ENCODE data around the gene ANKHD1. TPM values are rescaled to one million over a fixed set of nuclear protein-coding genes. Genes with fewer than 3 reads are reported as not detected.
A peak's percentile ranks its signal among the peaks of the same experiment; 100 is the strongest.

The ANKHD1 gene
- total and polyA plus RNA-seq, 2 of the 8 experiments (the other 6 are each of a cell fraction or from before 2014, with no cell fraction given), result 69.9 to 108 TPM

- H3K4ac ChIP-seq (replicated peaks; ENCODE audit: insufficient read length, low read depth, low read length), result no peak overlapping the region
- H3K4me2 ChIP-seq (ENCODE audit: insufficient read depth in 1 of 2, low read depth in 2 of 2, low read length in 2 of 2), result no peak overlapping the region
- H2BK12ac ChIP-seq (ENCODE audit: low read depth, low read length), result no peak overlapping the region
- no peak overlapping the region for H2BK120ac ChIP-seq (replicated peaks; ENCODE audit: low read depth, low read length)
- ChIA-PET POLR2A (ENCODE audit: partially characterized antibody) (interaction anchor here (1.6 to 10.0 kb wide), 5 partner anchors 19 to 141 kb away, joined by 3 to 94 read pairs (median 5); partner anchors contain the start of genes DND1, EIF4EBP3 and TMCO6), CTCF (ENCODE audit: partially characterized antibody) (interaction anchor here (0.7 to 1.8 kb wide), 9 partner anchors 21 to 218 kb away, joined by 3 to 7 read pairs (median 4); partner anchors contain the start of genes EIF4EBP3 and TMCO6)
- H3K36me3 ChIP-seq (ENCODE audit: control insufficient read depth in 2 of 4, insufficient read depth in 4 of 4, low read length in 3 of 4), result peaks cover 0 to 18% (median 13%) of the 10 kb centered on the region in 4 experiments; a peak in 4 of 8 replicates
- no peak overlapping the region for H2BK15ac ChIP-seq (ENCODE audit: low read length)
- H3K23ac ChIP-seq (ENCODE audit: insufficient read length), result no peak overlapping the region
- H3K9ac ChIP-seq (replicated peaks in 1 of 4; ENCODE audit: extremely low read depth in 1 of 4, low read depth in 3 of 4, low read length in 3 of 4), result no peak overlapping the region
- FAIRE-seq (no peak), DNase-seq (ENCODE audit: low read depth in 1 of 2, low spot score in 2 of 2) (no peak)
- no peak overlapping the region for H3K27ac ChIP-seq (ENCODE audit: low read depth, low read length)
- peaks cover 4% of the 10 kb centered on the region for H3K23me2 ChIP-seq (ENCODE audit: low read depth, low read length)
- H3K27me3 ChIP-seq (replicated peaks in 1 of 4; ENCODE audit: control insufficient read depth in 3 of 4, extremely low read depth in 1 of 4, insufficient read depth in 3 of 4, low read length in 3 of 4), result no peaks in the 10 kb centered on the region
- no peaks in the 10 kb centered on the region for H3K9me3 ChIP-seq (ENCODE audit: insufficient read depth in 2 of 2, low read depth in 1 of 2, low read length in 1 of 2)
- 89% methylated on average over 4 of the region's 4 CpGs; no CpG with 5 or more reads in 1 of the 2 experiments for WGBS, 2 experiments (ENCODE audit: extremely low coverage in 1 of 2, insufficient coverage in 1 of 2, insufficient read length in 1 of 2, insufficient replicate concordance in 2 of 2, low coverage in 1 of 2, low lambda C conversion rate in 2 of 2, missing lambda C conversion rate in 1 of 2)
- no peak overlapping the region for H3K56ac ChIP-seq (replicated peaks; ENCODE audit: insufficient read length, low read depth, low read length)
- H3K79me2 ChIP-seq (ENCODE audit: control insufficient read depth in 1 of 2, insufficient read depth in 2 of 2, low read length in 2 of 2), result peaks cover 3 to 6% of the 10 kb centered on the region in 2 experiments; a peak in 3 of 4 replicates
- no peak overlapping the region for H2BK5ac ChIP-seq (ENCODE audit: low read depth, low read length)
- no peak overlapping the region for H3K18ac ChIP-seq (ENCODE audit: extremely low read depth, low read length)
- H4K91ac ChIP-seq (replicated peaks; ENCODE audit: insufficient read length, low read length), result no peak overlapping the region
- no peak overlapping the region for H2AK5ac ChIP-seq (ENCODE audit: low read depth, low read length)
- no peak overlapping the region for H3K14ac ChIP-seq (ENCODE audit: insufficient read length)
- no peak overlapping the region for H2AFZ ChIP-seq (ENCODE audit: low read length)
- no peak overlapping the region for H3K4me3 ChIP-seq (ENCODE audit: extremely low read depth in 1 of 4, insufficient read depth in 2 of 4, low read depth in 3 of 4, low read length in 4 of 4)
- peaks cover 4% of the 10 kb centered on the region; the same call in 1 of the 2 replicates for H3K79me1 ChIP-seq (ENCODE audit: low read depth, low read length)
- H4K8ac ChIP-seq (ENCODE audit: extremely low read depth, insufficient read depth, low read length), result peak overlapping the region; percentile 69; the same call in 1 of the 2 replicates
- H4K5ac ChIP-seq (ENCODE audit: insufficient read length, low read depth, low read length), result no peak overlapping the region
- no peak overlapping the region for H2BK20ac ChIP-seq (ENCODE audit: low read length)
- H4K20me1 ChIP-seq (replicated peaks in 1 of 2; ENCODE audit: control insufficient read depth in 1 of 2, insufficient read depth in 2 of 2, low read length in 2 of 2), result no peaks in the 10 kb centered on the region
- H3K4me1 ChIP-seq (replicated peaks in 1 of 4; ENCODE audit: control insufficient read depth in 3 of 4, insufficient read depth in 4 of 4, low read length in 3 of 4), result peaks cover 0 to 6% (median 0%) of the 10 kb centered on the region in 4 experiments; a peak in 2 of 7 replicates
- TF ChIP-seq EGR1 (IDR thresholded peaks at IDR 0.05; ENCODE audit: borderline replicate concordance, low read depth, low read length), result no peak
Observed at GRCh38 chr5:140570058-140570457, 168.4 kb downstream of the ANKHD1 start.

Measured in H1 (cell line).